ENCODE measurements around the gene TNFAIP2.
A peak's percentile ranks its signal among the peaks of the same experiment; 100 is the strongest.

GRCh38 chr14:103078420-103078749 is 44.9 kb upstream of the TNFAIP2 start:
- TF ChIP-seq CTCF (conservative IDR thresholded peaks at IDR 0.05; ENCODE audit: low read length) (peak; percentile 80), EZH2phosphoT487 (IDR thresholded peaks at IDR 0.05; ENCODE audit: borderline replicate concordance, low read depth, low read length) (no peak)
